LNCaP clone FGC (cell line): ENCODE measurements around the gene CDC26.

ENCODE experiments used
- DNase-seq: peaks from one replicate; pipeline ENCODE4 v3.0.0-alpha.2; 2011; ENCODE audit warnings: low read depth
- H3K4me3 ChIP-seq: 2 replicates; pipeline ENCODE4 v1.5.1; 2011; ENCODE audit warnings: mild to moderate bottlenecking, low read depth, low read length, control low read depth
- TF ChIP-seq, protein P1 (sequence below): IDR thresholded peaks from 2 replicates; pipeline ENCODE4 v1.5.1; 2012; ENCODE audit warnings: mild to moderate bottlenecking; ENCODE audit not compliant: control insufficient read depth, insufficient read depth; ENCODE audit errors: extremely low read depth

Gene CDC26

DNA sequence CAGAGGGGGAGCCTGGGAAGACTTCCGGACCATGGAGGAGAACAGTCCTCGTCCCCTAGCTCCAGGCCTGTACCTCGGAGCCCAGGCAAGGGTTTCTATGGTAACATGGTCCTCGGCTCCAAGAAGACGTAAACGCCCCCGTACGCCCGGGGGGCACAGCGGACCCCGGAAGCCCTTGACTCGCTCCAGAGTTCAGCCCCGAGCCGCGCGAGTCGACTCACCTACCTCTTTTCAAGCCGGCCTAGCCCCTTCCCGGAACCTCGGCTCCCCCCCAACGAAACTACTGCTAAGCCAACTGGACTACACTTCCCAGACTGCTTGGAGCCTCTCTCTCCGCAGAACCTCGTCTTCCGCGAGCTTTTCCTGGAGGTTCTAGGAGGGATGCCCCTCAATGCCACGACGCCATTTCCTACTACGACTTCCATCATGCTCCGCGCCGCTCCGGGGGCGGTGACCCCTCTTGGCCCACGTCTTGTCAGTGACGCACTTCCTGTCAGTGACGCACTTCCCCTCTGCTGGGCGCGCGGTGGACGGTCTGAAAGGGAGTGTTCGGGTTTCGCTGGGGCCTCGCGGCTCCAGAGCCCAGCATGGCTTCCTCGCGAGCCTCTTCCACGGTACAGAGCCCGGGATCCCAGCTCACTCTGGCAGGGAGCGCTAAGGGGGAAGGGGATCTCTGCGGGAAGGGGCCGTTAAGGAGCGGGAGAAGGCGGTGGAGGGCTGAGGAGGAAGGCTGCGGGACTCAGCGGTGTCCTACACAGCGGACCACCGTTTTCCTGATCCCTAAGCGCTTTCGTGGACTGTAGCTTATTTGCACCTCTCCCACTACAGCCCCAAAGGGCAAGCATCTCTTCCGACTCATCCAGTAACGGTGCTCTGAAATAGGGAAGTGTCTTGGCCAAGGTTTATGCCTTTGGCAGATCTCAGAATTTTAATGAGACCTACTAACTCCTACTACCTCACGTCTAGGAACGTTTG lies at the start of gene CDC26, which contains the start of gene PRPF4:
CDC26 (minus strand) TSS at position 416 of the 975 bp plus-strand sequence. CDS start 3,065 bp downstream, outside the sequence.
PRPF4 (plus strand) TSS at position 502 of the 975 bp plus-strand sequence; CDS start at position 588, 86 bp downstream.
- peak within 1 kb of the TSS; percentile 97 for H3K4me3 ChIP-seq
- DNase-seq, result peak; percentile 85
- TF ChIP-seq, protein P1, sequence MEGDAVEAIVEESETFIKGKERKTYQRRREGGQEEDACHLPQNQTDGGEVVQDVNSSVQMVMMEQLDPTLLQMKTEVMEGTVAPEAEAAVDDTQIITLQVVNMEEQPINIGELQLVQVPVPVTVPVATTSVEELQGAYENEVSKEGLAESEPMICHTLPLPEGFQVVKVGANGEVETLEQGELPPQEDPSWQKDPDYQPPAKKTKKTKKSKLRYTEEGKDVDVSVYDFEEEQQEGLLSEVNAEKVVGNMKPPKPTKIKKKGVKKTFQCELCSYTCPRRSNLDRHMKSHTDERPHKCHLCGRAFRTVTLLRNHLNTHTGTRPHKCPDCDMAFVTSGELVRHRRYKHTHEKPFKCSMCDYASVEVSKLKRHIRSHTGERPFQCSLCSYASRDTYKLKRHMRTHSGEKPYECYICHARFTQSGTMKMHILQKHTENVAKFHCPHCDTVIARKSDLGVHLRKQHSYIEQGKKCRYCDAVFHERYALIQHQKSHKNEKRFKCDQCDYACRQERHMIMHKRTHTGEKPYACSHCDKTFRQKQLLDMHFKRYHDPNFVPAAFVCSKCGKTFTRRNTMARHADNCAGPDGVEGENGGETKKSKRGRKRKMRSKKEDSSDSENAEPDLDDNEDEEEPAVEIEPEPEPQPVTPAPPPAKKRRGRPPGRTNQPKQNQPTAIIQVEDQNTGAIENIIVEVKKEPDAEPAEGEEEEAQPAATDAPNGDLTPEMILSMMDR, result no peak

DNA sequence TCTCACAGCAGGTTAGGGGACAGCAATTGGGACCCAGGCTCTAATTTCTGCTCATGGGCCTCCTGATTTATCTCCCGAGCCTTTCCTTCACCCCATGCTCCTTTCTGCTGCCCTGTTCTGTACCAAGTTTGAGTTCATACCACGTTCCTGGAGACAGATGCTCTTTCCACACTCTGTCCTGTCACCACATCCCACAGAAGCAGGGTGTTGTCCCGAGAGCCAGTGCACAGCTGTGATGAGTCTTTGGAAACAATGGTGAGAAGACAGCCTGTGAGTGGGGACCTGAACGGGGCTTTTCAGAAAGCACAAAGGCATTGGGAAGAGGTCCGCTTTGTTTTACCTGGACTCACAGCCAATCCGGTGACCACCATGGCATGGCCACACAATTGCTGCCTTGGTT lies 47.3 kb upstream of the CDC26 start:
- H3K4me3 ChIP-seq, result no peak overlapping the region
- TF ChIP-seq, protein P1, result no peak
- DNase-seq, result no peak

DNA sequence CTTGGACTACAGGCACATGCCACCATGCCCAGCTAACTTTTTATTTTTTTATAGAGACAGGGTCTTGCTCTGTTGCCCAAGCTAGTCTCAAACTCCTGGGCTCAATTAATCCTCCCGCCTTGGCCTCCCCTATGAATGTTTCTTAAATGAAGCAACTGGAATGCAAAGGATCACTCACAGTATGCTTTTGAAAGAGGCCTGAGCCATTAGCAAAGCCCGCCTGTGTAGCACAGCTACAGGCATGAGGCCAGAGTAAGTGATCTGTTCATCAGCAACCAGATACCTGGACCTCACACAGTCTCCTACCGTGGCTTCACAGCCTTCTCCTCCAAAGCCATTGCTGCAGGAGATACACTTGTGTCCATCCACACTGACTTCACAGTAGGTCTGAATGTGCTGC lies 44.7 kb upstream of the CDC26 start:
- DNase-seq, result no peak
- H3K4me3 ChIP-seq, result no peak overlapping the region

DNA sequence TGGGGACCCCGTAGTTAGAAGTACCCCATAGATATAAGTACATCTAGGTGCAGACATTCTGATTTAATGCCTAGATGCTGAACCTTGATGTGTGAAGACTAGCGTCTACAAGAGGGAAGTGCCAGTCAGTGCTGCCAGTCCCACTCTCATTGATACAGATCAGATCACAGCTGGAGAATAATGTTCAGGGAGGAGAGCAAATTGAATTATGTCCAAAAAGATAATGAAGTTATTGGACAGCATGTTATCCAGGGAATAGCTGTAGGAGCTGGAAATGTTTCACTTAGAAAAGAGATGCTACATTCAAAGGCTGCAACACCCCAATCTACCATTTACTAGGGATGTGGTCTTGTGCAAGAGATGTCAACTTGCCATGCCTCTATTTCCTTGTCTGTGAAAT lies 43.7 kb upstream of the CDC26 start:
- no peak overlapping the region for H3K4me3 ChIP-seq
- no peak for DNase-seq
- TF ChIP-seq, protein P1, result no peak

More for the DNA sequence above, 44.7 kb upstream of the CDC26 start:
- TF ChIP-seq, protein P1, result no peak

DNA sequence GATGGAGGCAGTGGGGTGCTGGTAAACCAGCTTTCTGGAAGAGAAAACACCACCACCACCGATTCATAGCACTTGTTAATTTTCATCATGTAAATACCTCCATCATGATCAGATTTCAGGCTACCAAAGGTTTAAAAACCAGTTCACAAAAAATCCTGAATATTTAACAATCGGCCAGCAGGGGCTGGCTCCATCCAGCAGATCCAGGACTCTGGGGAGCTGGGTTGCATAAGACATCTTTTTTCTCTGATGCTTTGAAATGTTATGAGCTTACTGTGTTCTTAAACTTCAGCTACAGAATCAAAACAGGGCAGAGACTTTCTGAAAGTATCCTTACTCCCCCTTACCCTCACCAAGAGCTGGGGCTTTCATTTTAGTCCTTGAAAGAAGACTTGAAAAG lies 42.4 kb upstream of the CDC26 start:
- TF ChIP-seq, protein P1, result no peak
- H3K4me3 ChIP-seq, result no peak overlapping the region
- no peak for DNase-seq

DNA sequence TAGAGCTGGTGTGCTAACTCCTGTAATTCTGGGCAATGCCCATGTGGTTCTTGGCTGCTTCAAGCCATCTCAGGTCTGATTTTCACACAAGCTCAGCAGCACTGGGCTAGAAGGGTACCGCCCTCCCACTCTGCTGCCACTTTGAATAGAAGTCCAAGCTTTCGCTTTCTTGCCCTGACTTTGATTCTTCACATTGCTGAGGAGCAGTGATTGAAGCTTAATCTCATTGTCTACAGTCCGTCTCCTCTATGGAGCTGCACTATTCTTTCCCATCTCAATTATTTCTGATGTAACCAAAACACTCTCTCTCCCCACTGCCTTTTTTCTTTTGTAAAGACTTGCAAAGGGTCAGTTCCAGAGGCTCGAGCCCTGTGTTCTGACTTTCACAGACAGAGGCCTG lies 40.7 kb upstream of the CDC26 start:
- TF ChIP-seq, protein P1, result no peak
- DNase-seq, result no peak
- no peak overlapping the region for H3K4me3 ChIP-seq

DNA sequence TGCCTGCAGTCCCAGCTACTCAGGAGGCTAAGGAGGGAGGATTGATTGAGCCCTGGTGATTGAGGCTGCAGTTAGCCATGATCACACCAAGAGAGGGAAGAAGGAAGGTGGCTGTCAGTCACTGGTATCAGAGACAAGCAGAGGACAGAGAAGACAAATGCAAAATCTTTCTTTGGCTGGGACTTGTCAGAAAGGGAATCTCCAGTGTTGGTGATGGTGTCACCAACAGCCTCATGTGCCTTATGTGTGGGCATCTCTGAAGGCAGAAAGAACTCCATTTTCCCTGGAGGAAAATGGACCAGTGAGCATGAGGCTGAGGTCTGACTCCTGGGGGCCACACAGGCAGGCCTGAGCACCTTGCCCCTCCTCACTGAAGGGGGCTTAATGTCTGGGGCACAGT lies 39.9 kb upstream of the CDC26 start:
- H3K4me3 ChIP-seq, result no peak overlapping the region
- DNase-seq, result no peak
- TF ChIP-seq, protein P1, result no peak
